ENCODE data around the gene FOXG1. TPM values are rescaled to one million over a fixed set of nuclear protein-coding genes. Genes with fewer than 3 reads are reported as not detected.

The FOXG1 gene
- total and polyA plus RNA-seq, 9 of the 15 experiments (the other 6 are each of a cell fraction or from before 2014, with no cell fraction given) = 0.56 to 3.7 (median 0.85) TPM

DNA sequence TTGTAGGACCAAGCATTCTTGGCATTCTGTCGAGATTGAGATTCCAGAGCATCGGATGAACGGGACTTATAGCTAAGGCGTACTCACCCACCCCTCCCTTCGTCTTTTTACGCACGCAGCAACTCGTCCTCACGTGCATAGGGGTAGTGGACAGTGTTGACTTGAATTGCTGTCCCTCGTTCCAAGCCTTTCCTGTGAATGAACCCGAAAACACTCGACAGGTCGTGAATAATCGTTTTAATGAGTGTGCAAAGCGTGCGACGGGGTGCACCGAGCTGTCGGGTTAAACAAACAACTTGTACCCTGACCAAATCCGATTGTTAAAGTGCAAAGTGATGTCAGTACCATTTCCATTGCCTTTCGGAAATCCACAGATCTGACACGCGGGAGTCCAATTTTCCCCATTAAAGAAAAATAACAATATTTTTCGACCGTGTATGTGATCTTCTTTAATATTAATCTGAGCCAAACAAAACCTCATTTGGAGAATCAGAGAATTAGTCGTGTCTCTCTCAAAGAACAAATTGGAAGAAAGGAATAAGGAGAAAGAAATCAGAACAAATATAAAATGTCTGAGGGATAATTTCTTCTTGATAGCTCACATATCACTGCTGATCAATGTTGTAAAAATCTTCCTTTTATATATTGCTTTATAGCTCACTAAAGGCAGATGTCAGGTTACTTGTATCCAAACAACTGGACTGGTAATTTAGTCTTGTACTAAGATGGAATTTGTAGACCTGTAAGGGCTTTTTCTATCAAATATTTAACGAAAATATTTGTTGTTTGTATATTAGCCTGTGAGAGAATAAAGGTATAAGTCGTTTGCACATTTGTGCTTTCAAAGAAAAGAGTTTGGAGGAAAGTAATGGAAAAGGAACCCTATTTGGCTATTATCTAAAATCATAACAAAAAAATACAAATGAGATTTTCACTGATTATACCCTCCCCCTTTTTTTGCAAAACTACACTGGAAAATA, 11.8 kb downstream of the FOXG1 start (continued):
- TF ChIP-seq, protein P1, sequence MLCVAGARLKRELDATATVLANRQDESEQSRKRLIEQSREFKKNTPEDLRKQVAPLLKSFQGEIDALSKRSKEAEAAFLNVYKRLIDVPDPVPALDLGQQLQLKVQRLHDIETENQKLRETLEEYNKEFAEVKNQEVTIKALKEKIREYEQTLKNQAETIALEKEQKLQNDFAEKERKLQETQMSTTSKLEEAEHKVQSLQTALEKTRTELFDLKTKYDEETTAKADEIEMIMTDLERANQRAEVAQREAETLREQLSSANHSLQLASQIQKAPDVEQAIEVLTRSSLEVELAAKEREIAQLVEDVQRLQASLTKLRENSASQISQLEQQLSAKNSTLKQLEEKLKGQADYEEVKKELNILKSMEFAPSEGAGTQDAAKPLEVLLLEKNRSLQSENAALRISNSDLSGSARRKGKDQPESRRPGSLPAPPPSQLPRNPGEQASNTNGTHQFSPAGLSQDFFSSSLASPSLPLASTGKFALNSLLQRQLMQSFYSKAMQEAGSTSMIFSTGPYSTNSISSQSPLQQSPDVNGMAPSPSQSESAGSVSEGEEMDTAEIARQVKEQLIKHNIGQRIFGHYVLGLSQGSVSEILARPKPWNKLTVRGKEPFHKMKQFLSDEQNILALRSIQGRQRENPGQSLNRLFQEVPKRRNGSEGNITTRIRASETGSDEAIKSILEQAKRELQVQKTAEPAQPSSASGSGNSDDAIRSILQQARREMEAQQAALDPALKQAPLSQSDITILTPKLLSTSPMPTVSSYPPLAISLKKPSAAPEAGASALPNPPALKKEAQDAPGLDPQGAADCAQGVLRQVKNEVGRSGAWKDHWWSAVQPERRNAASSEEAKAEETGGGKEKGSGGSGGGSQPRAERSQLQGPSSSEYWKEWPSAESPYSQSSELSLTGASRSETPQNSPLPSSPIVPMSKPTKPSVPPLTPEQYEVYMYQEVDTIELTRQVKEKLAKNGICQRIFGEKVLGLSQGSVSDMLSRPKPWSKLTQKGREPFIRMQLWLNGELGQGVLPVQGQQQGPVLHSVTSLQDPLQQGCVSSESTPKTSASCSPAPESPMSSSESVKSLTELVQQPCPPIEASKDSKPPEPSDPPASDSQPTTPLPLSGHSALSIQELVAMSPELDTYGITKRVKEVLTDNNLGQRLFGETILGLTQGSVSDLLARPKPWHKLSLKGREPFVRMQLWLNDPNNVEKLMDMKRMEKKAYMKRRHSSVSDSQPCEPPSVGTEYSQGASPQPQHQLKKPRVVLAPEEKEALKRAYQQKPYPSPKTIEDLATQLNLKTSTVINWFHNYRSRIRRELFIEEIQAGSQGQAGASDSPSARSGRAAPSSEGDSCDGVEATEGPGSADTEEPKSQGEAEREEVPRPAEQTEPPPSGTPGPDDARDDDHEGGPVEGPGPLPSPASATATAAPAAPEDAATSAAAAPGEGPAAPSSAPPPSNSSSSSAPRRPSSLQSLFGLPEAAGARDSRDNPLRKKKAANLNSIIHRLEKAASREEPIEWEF (CRISPR knock-in tag; IDR thresholded peaks at IDR 0.05) = no peak
- TF ChIP-seq ARNT (IDR thresholded peaks at IDR 0.05) (no peak), NR4A1 (CRISPR knock-in tag; IDR thresholded peaks at IDR 0.05) (no peak), NR4A1 (tag; IDR thresholded peaks at IDR 0.05) (no peak), NCOA6 (IDR thresholded peaks at IDR 0.05) (no peak), ZNF12 (CRISPR knock-in tag; IDR thresholded peaks at IDR 0.05) (no peak), FIP1L1 (IDR thresholded peaks at IDR 0.05; ENCODE audit: low read depth, low read length, poor library complexity, severe bottlenecking) (no peak)
- TF ChIP-seq, protein P2, sequence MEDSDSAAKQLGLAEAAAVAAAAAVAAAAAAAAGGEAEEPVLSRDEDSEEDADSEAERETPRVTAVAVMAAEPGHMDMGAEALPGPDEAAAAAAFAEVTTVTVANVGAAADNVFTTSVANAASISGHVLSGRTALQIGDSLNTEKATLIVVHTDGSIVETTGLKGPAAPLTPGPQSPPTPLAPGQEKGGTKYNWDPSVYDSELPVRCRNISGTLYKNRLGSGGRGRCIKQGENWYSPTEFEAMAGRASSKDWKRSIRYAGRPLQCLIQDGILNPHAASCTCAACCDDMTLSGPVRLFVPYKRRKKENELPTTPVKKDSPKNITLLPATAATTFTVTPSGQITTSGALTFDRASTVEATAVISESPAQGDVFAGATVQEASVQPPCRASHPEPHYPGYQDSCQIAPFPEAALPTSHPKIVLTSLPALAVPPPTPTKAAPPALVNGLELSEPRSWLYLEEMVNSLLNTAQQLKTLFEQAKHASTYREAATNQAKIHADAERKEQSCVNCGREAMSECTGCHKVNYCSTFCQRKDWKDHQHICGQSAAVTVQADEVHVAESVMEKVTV (CRISPR knock-in tag; IDR thresholded peaks at IDR 0.05) = no peak
